Measurements from ENCODE around the gene TMEM182. TPM values are rescaled to one million over a fixed set of nuclear protein-coding genes. Genes with fewer than 3 reads are reported as not detected.
A peak's percentile ranks its signal among the peaks of the same experiment; 100 is the strongest.

TMEM182 gene
- total RNA-seq, 1 donor, result 1.4 TPM

DNA sequence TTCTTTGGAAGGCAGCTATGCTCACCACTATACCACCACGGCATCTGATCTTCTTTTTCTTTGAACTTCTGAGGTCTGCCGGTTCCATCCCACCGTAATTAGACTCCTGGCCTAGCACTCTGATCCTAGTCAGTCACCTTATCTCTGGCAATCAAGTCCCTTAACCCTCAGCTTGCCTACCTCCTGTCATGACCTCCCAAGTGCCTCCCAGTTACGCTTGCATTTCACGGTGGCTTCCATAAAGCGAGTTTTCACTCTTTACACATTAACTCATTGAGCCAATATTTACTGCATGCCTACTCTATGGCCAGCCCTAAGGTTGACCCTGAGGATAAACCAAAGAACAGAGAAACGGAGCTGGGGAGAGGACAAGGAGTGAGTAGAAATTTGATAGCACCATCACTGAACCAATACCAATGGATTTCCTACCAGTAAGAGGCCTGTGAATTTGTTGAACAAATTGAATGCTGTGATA lies 37.8 kb upstream of the TMEM182 start:
- DNase-seq (ENCODE audit: insufficient read length, low spot score, missing footprints), result no peak
- no peak for TF ChIP-seq CTCF (IDR thresholded peaks at IDR 0.05; ENCODE audit: extremely low read depth, low read depth, low read length)
- Histone ChIP-seq H3K4me2 (ENCODE audit: insufficient read depth, low read length) (no peak overlapping the region), H3K4me3 (ENCODE audit: insufficient read depth, low read length) (no peak overlapping the region), H3K79me2 (ENCODE audit: insufficient read depth, low read length) (no peaks in the 10 kb centered on the region), H3K4me1 (ENCODE audit: insufficient read depth, low read length) (no peaks in the 10 kb centered on the region), H2AFZ (ENCODE audit: low read length) (no peak overlapping the region), H3K9me3 (ENCODE audit: low read depth, low read length) (no peaks in the 10 kb centered on the region), H3K27me3 (ENCODE audit: insufficient read depth, low read length) (no peaks in the 10 kb centered on the region), H3K36me3 (ENCODE audit: insufficient read depth, low read length) (peaks cover 3% of the 10 kb centered on the region), H4K20me1 (ENCODE audit: insufficient read depth, low read length) (no peaks in the 10 kb centered on the region), H3K27ac (ENCODE audit: low read depth, low read length) (no peak overlapping the region)

DNA sequence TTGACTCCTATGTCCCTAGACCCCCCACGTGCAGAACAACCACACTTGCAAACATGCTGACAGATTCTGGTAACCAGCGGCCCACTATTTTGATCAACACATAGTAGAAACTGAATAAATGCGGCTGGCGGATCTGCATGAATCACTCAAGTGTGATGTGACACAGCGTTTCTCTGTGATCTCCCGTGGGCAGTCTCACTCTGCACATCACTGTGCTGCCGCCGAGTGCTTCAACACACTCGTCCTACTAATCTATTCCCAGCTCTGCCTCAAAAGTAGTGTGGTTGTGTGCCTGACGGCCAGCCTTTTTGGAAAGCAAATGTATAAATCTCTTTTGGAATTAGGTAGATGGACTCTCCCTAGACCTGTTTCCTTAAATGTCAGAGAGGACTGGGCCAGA lies 37.3 kb upstream of the TMEM182 start:
- H4K20me1 ChIP-seq (ENCODE audit: insufficient read depth, low read length), result no peaks in the 10 kb centered on the region
- H3K4me3 ChIP-seq (ENCODE audit: insufficient read depth, low read length), result no peak overlapping the region
- no peaks in the 10 kb centered on the region for H3K9me3 ChIP-seq (ENCODE audit: low read depth, low read length)
- no peak for TF ChIP-seq CTCF (IDR thresholded peaks at IDR 0.05; ENCODE audit: extremely low read depth, low read depth, low read length)
- no peak overlapping the region for H2AFZ ChIP-seq (ENCODE audit: low read length)
- no peak overlapping the region for H3K27ac ChIP-seq (ENCODE audit: low read depth, low read length)
- H3K4me2 ChIP-seq (ENCODE audit: insufficient read depth, low read length), result no peak overlapping the region
- no peak for DNase-seq (ENCODE audit: insufficient read length, low spot score, missing footprints)
- H3K27me3 ChIP-seq (ENCODE audit: insufficient read depth, low read length), result no peaks in the 10 kb centered on the region
- H3K36me3 ChIP-seq (ENCODE audit: insufficient read depth, low read length), result peaks cover 3% of the 10 kb centered on the region
- no peaks in the 10 kb centered on the region for H3K79me2 ChIP-seq (ENCODE audit: insufficient read depth, low read length)
- no peaks in the 10 kb centered on the region for H3K4me1 ChIP-seq (ENCODE audit: insufficient read depth, low read length)

DNA sequence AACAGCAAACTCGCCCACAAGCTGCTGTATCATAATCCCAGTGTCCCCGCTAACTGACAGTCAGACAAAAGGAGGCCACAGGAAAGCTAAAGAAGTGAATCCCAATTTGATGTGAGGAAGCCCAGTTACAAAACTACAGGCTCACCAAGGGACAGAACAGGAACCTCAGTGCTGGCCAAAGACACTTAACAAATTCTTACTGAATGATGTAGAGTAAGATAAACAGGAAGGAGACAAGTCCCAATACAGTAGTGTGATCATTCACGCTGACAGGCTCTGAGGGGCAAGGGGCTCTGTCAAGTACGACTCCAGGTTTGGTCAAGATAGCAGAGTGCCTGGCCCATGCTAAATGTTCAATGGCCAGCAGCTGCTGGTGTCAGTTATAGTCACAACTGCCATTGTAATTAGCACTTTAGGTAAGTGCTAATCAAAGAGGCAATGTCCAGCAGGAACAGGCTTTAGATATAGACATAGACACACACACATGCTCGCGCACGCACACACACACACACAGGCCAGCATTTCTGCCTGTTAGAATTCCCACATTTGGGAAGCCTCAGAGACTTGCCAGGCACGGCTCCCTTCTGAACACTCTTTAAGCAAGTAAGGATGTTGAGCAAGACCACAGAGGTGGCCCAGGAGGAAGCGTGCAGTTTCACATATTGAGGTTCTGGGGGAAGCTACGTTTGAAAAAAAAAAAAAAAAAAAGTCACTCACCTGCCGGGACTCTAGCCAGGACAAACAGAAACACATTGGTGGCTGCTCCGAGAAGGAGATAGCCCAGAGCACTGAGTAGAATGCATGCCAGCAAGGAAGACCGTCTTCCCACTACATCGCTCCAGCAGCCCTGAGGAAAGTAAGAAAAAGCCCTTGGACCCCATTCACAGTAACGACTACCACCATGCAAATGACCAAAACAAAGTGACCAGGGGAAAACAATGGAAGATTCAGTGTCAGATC lies 35.4 kb upstream of the TMEM182 start:
- H3K4me3 ChIP-seq (ENCODE audit: insufficient read depth, low read length), result no peak overlapping the region
- no peak overlapping the region for H2AFZ ChIP-seq (ENCODE audit: low read length)
- no peaks in the 10 kb centered on the region for H4K20me1 ChIP-seq (ENCODE audit: insufficient read depth, low read length)
- H3K9me3 ChIP-seq (ENCODE audit: low read depth, low read length), result no peaks in the 10 kb centered on the region
- no peaks in the 10 kb centered on the region for H3K79me2 ChIP-seq (ENCODE audit: insufficient read depth, low read length)
- H3K4me2 ChIP-seq (ENCODE audit: insufficient read depth, low read length), result no peak overlapping the region
- H3K4me1 ChIP-seq (ENCODE audit: insufficient read depth, low read length), result no peaks in the 10 kb centered on the region
- no peaks in the 10 kb centered on the region for H3K27me3 ChIP-seq (ENCODE audit: insufficient read depth, low read length)
- no peak for DNase-seq (ENCODE audit: insufficient read length, low spot score, missing footprints)
- no peak for TF ChIP-seq CTCF (IDR thresholded peaks at IDR 0.05; ENCODE audit: extremely low read depth, low read depth, low read length)
- H3K27ac ChIP-seq (ENCODE audit: low read depth, low read length), result no peak overlapping the region
- peaks cover 3% of the 10 kb centered on the region for H3K36me3 ChIP-seq (ENCODE audit: insufficient read depth, low read length)

DNA sequence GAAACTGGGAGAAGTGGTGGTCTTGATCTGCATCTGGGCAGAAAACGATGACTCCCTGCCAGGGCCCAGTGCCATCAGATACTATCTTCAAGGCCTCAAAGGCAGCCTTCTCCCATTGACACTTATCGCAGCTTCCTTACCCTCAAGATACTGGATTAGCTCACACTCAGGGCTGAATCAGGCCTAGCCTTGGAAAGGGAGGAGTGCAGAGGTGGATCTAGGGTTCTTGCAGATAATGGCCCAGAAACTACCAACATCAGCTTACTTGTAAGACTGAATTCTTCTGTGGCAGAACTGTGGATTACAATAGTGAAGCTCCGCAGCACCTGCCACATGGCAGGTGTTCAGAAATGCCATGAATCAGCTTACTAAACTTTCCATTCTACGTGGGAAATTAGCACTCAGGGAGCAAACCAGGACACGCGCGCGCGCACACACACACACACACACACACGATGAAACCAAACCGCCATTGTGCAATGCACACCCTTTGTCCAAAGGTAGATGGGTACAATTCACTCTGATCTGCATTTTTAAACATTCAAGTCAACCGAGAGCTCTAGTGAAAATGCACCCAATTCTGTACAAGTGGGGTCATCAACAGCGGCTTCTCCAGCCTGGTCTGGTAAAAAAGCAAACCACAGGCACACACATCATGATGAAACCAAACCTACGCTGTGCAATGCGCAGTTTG lies 26.3 kb upstream of the TMEM182 start:
- no peaks in the 10 kb centered on the region for H3K27me3 ChIP-seq (ENCODE audit: insufficient read depth, low read length)
- H3K4me3 ChIP-seq (ENCODE audit: insufficient read depth, low read length), result peak overlapping the region; percentile 93
- H3K27ac ChIP-seq (ENCODE audit: low read depth, low read length), result no peak overlapping the region
- peak overlapping the region; percentile 92 for H3K4me2 ChIP-seq (ENCODE audit: insufficient read depth, low read length)
- H4K20me1 ChIP-seq (ENCODE audit: insufficient read depth, low read length), result peaks cover 2% of the 10 kb centered on the region
- no peak for DNase-seq (ENCODE audit: insufficient read length, low spot score, missing footprints)
- H3K36me3 ChIP-seq (ENCODE audit: insufficient read depth, low read length), result peaks cover 4% of the 10 kb centered on the region
- TF ChIP-seq CTCF (IDR thresholded peaks at IDR 0.05; ENCODE audit: extremely low read depth, low read depth, low read length), result no peak
- H2AFZ ChIP-seq (ENCODE audit: low read length), result peak overlapping the region; percentile 93
- peaks cover 10% of the 10 kb centered on the region for H3K4me1 ChIP-seq (ENCODE audit: insufficient read depth, low read length)
- peaks cover 17% of the 10 kb centered on the region for H3K79me2 ChIP-seq (ENCODE audit: insufficient read depth, low read length)
- no peaks in the 10 kb centered on the region for H3K9me3 ChIP-seq (ENCODE audit: low read depth, low read length)
